Stimulated activated effector memory CD8-positive, alpha-beta T cell treated with anti-CD3 and anti-CD28 coated beads, Interleukin-12 subunit alpha, Interleukin-12 subunit beta, amount 100 ng/mL, for 72 hours (primary cell): ENCODE data around the gene ASTN2.

Experiments used
- ATAC-seq: fragments of 150-1000 bp; cut with Tn5 transposase; 2 replicates; pipeline ENCODE4 v1.10.0; 2021
- DNase-seq, 2 donors: peaks; one replicate each; pipeline ENCODE4 v3.0.0; 2021 to 2022; ENCODE audit warnings: low spot score in 2 of 2
- H3K27ac Mint-ChIP-seq: one replicate; pipeline ENCODE4 v1.8.0; 2022; ENCODE audit warnings: mild to moderate bottlenecking, mixed read lengths
- H3K36me3 Mint-ChIP-seq: one replicate; pipeline ENCODE4 v1.8.0; 2022; ENCODE audit warnings: mild to moderate bottlenecking, mixed read lengths
- H3K4me1 Mint-ChIP-seq: one replicate; pipeline ENCODE4 v1.8.0; 2022; ENCODE audit warnings: mixed read lengths
- H3K4me3 Mint-ChIP-seq: one replicate; pipeline ENCODE4 v1.8.0; 2022; ENCODE audit warnings: mild to moderate bottlenecking, mixed read lengths
- H3K9me3 Mint-ChIP-seq: one replicate; pipeline ENCODE4 v1.8.0; 2022; ENCODE audit warnings: mixed read lengths

The ASTN2 gene

GRCh38 chr9:117414906-117415331 is at the start of gene ASTN2:
Gene ASTN2, minus strand, starts transcription at chr9:117415057. Its CDS starts 119 bp downstream, at chr9:117414938.
- Mint-ChIP-seq H3K36me3 (no peaks in the 10 kb centered on the region), H3K9me3 (peaks cover 4% of the 10 kb centered on the region), H3K4me1 (no peaks in the 10 kb centered on the region), H3K27ac (no peak within 1 kb of the TSS), H3K4me3 (no peak within 1 kb of the TSS)
- DNase-seq (no peak), ATAC-seq (no peak)

- H3K4me1 Mint-ChIP-seq: no peaks in the 10 kb centered on the region
- ATAC-seq: no peak
- H3K9me3 Mint-ChIP-seq: no peaks in the 10 kb centered on the region
- no peaks in the 10 kb centered on the region for H3K36me3 Mint-ChIP-seq
- H3K27ac Mint-ChIP-seq: no peak overlapping the region
- DNase-seq: no peak
- no peak overlapping the region for H3K4me3 Mint-ChIP-seq
These were observed 48.0 kb upstream of the ASTN2 start for GRCh38 chr9:117462861-117463260.

GRCh38 chr9:117461386-117461785 is 46.5 kb upstream of the ASTN2 start:
- Mint-ChIP-seq H3K27ac (no peak overlapping the region), H3K9me3 (no peaks in the 10 kb centered on the region), H3K4me3 (no peak overlapping the region), H3K36me3 (no peaks in the 10 kb centered on the region), H3K4me1 (no peaks in the 10 kb centered on the region)
- ATAC-seq: no peak
- no peak for DNase-seq

- no peak overlapping the region for H3K4me3 Mint-ChIP-seq
- ATAC-seq: no peak
- no peaks in the 10 kb centered on the region for H3K36me3 Mint-ChIP-seq
- no peak for DNase-seq
- H3K27ac Mint-ChIP-seq: no peak overlapping the region
- H3K4me1 Mint-ChIP-seq: no peaks in the 10 kb centered on the region
- H3K9me3 Mint-ChIP-seq: no peaks in the 10 kb centered on the region
These were observed 45.9 kb upstream of the ASTN2 start for GRCh38 chr9:117460743-117461142.

GRCh38 chr9:117459913-117460312 is 45.1 kb upstream of the ASTN2 start:
- ATAC-seq (no peak), DNase-seq (no peak)
- Mint-ChIP-seq H3K27ac (no peak overlapping the region), H3K4me1 (no peaks in the 10 kb centered on the region), H3K36me3 (no peaks in the 10 kb centered on the region), H3K9me3 (no peaks in the 10 kb centered on the region), H3K4me3 (no peak overlapping the region)

- ATAC-seq (no peak), DNase-seq (no peak)
- Mint-ChIP-seq H3K4me1 (no peaks in the 10 kb centered on the region), H3K27ac (no peak overlapping the region), H3K4me3 (no peak overlapping the region), H3K36me3 (no peaks in the 10 kb centered on the region), H3K9me3 (no peaks in the 10 kb centered on the region)
These were observed 43.2 kb upstream of the ASTN2 start for GRCh38 chr9:117458066-117458465.

GRCh38 chr9:117454711-117455110 is 39.9 kb upstream of the ASTN2 start:
- Mint-ChIP-seq H3K9me3 (no peaks in the 10 kb centered on the region), H3K4me1 (no peaks in the 10 kb centered on the region), H3K36me3 (no peaks in the 10 kb centered on the region), H3K4me3 (no peak overlapping the region), H3K27ac (no peak overlapping the region)
- DNase-seq (no peak), ATAC-seq (no peak)

GRCh38 chr9:117453737-117454136 is 38.9 kb upstream of the ASTN2 start:
- H3K27ac Mint-ChIP-seq: no peak overlapping the region
- DNase-seq (no peak), ATAC-seq (no peak)
- H3K9me3 Mint-ChIP-seq: no peaks in the 10 kb centered on the region
- H3K36me3 Mint-ChIP-seq: no peaks in the 10 kb centered on the region
- H3K4me1 Mint-ChIP-seq: no peaks in the 10 kb centered on the region
- H3K4me3 Mint-ChIP-seq: no peak overlapping the region

GRCh38 chr9:117451311-117451710 is 36.5 kb upstream of the ASTN2 start:
- Mint-ChIP-seq H3K4me3 (no peak overlapping the region), H3K27ac (no peak overlapping the region), H3K4me1 (no peaks in the 10 kb centered on the region), H3K9me3 (peaks cover 5% of the 10 kb centered on the region), H3K36me3 (no peaks in the 10 kb centered on the region)
- DNase-seq: no peak
- no peak for ATAC-seq

GRCh38 chr9:117448066-117448465 is 33.2 kb upstream of the ASTN2 start:
- no peak overlapping the region for H3K4me3 Mint-ChIP-seq
- DNase-seq (no peak), ATAC-seq (no peak)
- no peak overlapping the region for H3K27ac Mint-ChIP-seq
- H3K36me3 Mint-ChIP-seq: no peaks in the 10 kb centered on the region
- H3K9me3 Mint-ChIP-seq: peaks cover 6% of the 10 kb centered on the region
- no peaks in the 10 kb centered on the region for H3K4me1 Mint-ChIP-seq

- Mint-ChIP-seq H3K4me3 (no peak overlapping the region), H3K27ac (no peak overlapping the region), H3K9me3 (peaks cover 10% of the 10 kb centered on the region), H3K4me1 (no peaks in the 10 kb centered on the region), H3K36me3 (no peaks in the 10 kb centered on the region)
- DNase-seq (no peak), ATAC-seq (no peak)
These were observed 30.8 kb upstream of the ASTN2 start for GRCh38 chr9:117445631-117446030.

GRCh38 chr9:117444501-117444900 is 29.6 kb upstream of the ASTN2 start:
- no peak overlapping the region for H3K27ac Mint-ChIP-seq
- DNase-seq (no peak), ATAC-seq (no peak)
- peaks cover 10% of the 10 kb centered on the region for H3K9me3 Mint-ChIP-seq
- no peaks in the 10 kb centered on the region for H3K36me3 Mint-ChIP-seq
- H3K4me1 Mint-ChIP-seq: no peaks in the 10 kb centered on the region
- H3K4me3 Mint-ChIP-seq: no peak overlapping the region

- ATAC-seq (no peak), DNase-seq (no peak)
- peaks cover 7% of the 10 kb centered on the region for H3K9me3 Mint-ChIP-seq
- H3K36me3 Mint-ChIP-seq: no peaks in the 10 kb centered on the region
- H3K4me3 Mint-ChIP-seq: no peak overlapping the region
- no peaks in the 10 kb centered on the region for H3K4me1 Mint-ChIP-seq
- no peak overlapping the region for H3K27ac Mint-ChIP-seq
These were observed 22.4 kb upstream of the ASTN2 start for GRCh38 chr9:117437283-117437682.

GRCh38 chr9:117435630-117436261 is 20.9 kb upstream of the ASTN2 start:
- Mint-ChIP-seq H3K4me1 (no peaks in the 10 kb centered on the region), H3K36me3 (no peaks in the 10 kb centered on the region), H3K9me3 (peaks cover 3% of the 10 kb centered on the region), H3K4me3 (no peak overlapping the region), H3K27ac (no peak overlapping the region)
- ATAC-seq (no peak), DNase-seq (no peak)

GRCh38 chr9:117434566-117434965 is 19.7 kb upstream of the ASTN2 start:
- no peak overlapping the region for H3K4me3 Mint-ChIP-seq
- ATAC-seq (no peak), DNase-seq (no peak)
- H3K4me1 Mint-ChIP-seq: no peaks in the 10 kb centered on the region
- H3K27ac Mint-ChIP-seq: no peak overlapping the region
- no peaks in the 10 kb centered on the region for H3K36me3 Mint-ChIP-seq
- peaks cover 7% of the 10 kb centered on the region for H3K9me3 Mint-ChIP-seq

GRCh38 chr9:117430813-117431212 is 16.0 kb upstream of the ASTN2 start:
- H3K36me3 Mint-ChIP-seq: no peaks in the 10 kb centered on the region
- no peak overlapping the region for H3K4me3 Mint-ChIP-seq
- ATAC-seq (no peak), DNase-seq (no peak)
- H3K9me3 Mint-ChIP-seq: peaks cover 7% of the 10 kb centered on the region
- no peak overlapping the region for H3K27ac Mint-ChIP-seq
- H3K4me1 Mint-ChIP-seq: no peaks in the 10 kb centered on the region
